ENCODE data around the gene SSR2. TPM values are rescaled to one million over a fixed set of nuclear protein-coding genes. Genes with fewer than 3 reads are reported as not detected.

Gene SSR2
- total RNA-seq, 1 donor from 2014 or later = 348 TPM

DNA sequence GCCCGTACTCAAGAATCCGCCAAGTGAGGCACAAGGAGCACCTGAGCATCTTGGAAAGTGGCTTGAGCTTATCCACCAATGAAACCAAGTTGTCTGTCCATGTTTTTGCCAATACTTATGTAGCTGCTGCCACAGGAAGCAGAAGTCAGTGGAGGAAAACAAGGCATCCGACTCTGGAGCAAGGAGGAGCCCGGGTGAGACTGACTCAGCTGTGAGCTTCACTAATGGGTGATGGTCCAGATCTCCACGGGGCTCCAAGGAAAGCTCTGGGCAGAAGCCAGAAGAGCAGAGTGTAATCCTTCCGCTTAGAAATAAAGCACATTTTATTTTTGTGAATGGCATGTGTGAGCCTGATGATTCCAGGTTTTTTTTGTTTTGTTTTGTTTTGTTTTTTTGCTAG, 12.3 kb upstream of the SSR2 start:
- H3K27me3 ChIP-seq (ENCODE audit: control insufficient read depth, insufficient read depth, low read length) = no peaks in the 10 kb centered on the region
- H3K4me3 ChIP-seq (ENCODE audit: low read depth, low read length) = no peak overlapping the region
- no peak for DNase-seq (ENCODE audit: low read depth)
- H3K36me3 ChIP-seq (ENCODE audit: control insufficient read depth, insufficient read depth, low read length) = peaks cover 1% of the 10 kb centered on the region
- TF ChIP-seq, protein P1, sequence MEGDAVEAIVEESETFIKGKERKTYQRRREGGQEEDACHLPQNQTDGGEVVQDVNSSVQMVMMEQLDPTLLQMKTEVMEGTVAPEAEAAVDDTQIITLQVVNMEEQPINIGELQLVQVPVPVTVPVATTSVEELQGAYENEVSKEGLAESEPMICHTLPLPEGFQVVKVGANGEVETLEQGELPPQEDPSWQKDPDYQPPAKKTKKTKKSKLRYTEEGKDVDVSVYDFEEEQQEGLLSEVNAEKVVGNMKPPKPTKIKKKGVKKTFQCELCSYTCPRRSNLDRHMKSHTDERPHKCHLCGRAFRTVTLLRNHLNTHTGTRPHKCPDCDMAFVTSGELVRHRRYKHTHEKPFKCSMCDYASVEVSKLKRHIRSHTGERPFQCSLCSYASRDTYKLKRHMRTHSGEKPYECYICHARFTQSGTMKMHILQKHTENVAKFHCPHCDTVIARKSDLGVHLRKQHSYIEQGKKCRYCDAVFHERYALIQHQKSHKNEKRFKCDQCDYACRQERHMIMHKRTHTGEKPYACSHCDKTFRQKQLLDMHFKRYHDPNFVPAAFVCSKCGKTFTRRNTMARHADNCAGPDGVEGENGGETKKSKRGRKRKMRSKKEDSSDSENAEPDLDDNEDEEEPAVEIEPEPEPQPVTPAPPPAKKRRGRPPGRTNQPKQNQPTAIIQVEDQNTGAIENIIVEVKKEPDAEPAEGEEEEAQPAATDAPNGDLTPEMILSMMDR (IDR thresholded peaks at IDR 0.05; ENCODE audit: insufficient read depth, low read length, poor library complexity, severe bottlenecking) = no peak

DNA sequence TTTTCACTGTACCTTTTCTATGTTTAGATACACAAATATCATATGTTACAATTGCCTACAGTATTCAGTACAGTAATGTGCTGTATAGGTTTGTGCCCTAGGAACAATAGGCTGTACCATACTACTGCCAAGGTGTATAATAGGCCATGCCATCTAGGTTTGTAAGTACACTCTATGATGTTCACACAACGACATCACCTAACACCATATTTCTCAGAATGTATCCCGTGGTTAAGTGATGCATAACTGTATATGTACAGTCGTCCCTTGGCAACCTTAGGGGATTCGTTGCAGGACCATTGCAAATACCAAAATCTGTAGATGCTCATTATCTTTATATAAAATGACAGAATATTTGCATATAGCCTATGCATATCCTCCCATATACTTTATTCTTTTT, 5.8 kb upstream of the SSR2 start:
- TF ChIP-seq, protein P1 (IDR thresholded peaks at IDR 0.05; ENCODE audit: insufficient read depth, low read length, poor library complexity, severe bottlenecking) = no peak
- Histone ChIP-seq H3K4me3 (ENCODE audit: low read depth, low read length) (no peak overlapping the region), H3K27me3 (ENCODE audit: control insufficient read depth, insufficient read depth, low read length) (no peaks in the 10 kb centered on the region), H3K36me3 (ENCODE audit: control insufficient read depth, insufficient read depth, low read length) (no peaks in the 10 kb centered on the region)
- DNase-seq (ENCODE audit: low read depth) = no peak

DNA sequence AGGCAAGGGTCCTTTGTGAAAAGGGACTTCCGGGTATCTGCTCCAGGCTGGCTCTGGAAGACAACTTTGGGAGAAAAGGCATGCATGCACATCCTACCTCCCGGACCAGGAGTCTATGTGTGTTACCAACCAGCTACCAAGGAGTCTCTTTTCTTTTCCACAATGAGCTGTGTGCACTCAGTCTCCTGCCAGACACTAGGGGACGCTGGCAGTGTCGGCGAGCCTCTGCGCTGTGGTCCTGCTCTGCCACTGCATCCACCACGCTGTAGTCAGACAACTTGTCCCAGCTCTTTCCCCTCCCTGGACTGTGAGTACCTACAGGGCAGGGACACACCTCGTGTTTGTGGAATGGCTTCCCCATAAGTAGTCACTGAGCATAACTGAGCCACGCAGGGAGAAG, 5.1 kb upstream of the SSR2 start:
- Histone ChIP-seq H3K27me3 (ENCODE audit: control insufficient read depth, insufficient read depth, low read length) (no peaks in the 10 kb centered on the region), H3K4me3 (ENCODE audit: low read depth, low read length) (no peak overlapping the region), H3K36me3 (ENCODE audit: control insufficient read depth, insufficient read depth, low read length) (no peaks in the 10 kb centered on the region)
- DNase-seq (ENCODE audit: low read depth) = no peak
- TF ChIP-seq, protein P1 (IDR thresholded peaks at IDR 0.05; ENCODE audit: insufficient read depth, low read length, poor library complexity, severe bottlenecking) = peak; percentile 87

DNA sequence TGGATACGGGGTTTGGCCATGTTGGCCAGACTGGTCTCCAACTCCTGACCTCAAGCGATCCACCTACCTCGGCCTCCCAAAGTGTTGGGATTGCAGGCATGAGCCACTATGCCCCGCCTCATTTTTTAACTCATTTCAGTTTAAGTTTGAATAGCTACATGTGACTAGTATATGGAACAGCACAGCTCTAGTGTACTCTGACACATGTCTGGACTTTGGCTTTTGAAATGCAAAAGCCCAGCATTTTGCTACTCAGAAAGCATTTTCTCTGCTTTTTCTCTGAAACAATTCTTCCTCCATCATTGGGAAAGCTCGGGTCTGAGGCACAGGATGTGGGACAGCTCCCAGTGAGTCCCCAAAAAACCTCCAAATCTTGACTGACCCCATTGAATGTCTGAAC, 4.0 kb upstream of the SSR2 start:
- Histone ChIP-seq H3K36me3 (ENCODE audit: control insufficient read depth, insufficient read depth, low read length) (no peaks in the 10 kb centered on the region), H3K4me3 (ENCODE audit: low read depth, low read length) (no peak overlapping the region), H3K27me3 (ENCODE audit: control insufficient read depth, insufficient read depth, low read length) (no peaks in the 10 kb centered on the region)
- no peak for DNase-seq (ENCODE audit: low read depth)
- TF ChIP-seq, protein P1 (IDR thresholded peaks at IDR 0.05; ENCODE audit: insufficient read depth, low read length, poor library complexity, severe bottlenecking) = no peak

DNA sequence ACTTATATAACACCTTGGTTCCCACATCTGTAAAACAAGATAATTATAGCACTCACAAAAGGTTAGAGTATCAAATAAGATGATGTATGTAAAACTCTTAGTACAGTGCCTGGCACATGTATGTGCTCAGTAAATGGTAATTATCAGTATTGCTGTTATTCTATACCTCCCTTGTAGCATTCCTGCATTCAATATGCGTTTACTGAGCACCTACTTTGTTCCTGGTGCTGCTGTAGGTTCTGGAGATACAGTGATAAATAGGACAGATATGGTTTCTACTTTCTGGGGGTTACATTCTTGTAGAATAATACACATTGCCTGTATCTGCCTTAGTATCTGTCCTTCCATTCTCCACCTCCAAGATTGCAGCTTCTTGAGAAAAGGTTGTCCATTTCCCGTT, 1.2 kb upstream of the SSR2 start:
- TF ChIP-seq, protein P1 (IDR thresholded peaks at IDR 0.05; ENCODE audit: insufficient read depth, low read length, poor library complexity, severe bottlenecking) = no peak
- DNase-seq (ENCODE audit: low read depth) = no peak
- Histone ChIP-seq H3K4me3 (ENCODE audit: low read depth, low read length) (no peak overlapping the region), H3K36me3 (ENCODE audit: control insufficient read depth, insufficient read depth, low read length) (no peaks in the 10 kb centered on the region), H3K27me3 (ENCODE audit: control insufficient read depth, insufficient read depth, low read length) (no peaks in the 10 kb centered on the region)

DNA sequence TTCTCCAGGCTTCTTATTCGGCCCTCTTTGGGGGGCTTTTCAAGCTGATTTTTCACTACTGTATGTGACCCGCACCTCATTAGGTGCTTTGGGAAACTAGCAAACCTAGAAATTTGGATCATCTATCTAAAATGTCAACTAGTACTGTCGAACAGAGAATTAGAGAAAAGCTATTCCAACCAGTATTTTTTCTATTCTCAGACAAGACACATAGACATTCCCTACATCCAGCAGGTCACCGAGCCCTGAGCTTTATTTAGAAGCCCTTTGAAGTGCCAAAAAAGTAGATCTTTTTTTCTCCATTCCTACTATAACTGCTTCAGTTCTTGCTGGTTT, 310 bp upstream of the SSR2 start:
- no peak for DNase-seq (ENCODE audit: low read depth)
- Histone ChIP-seq H3K36me3 (ENCODE audit: control insufficient read depth, insufficient read depth, low read length) (peaks cover 2% of the 10 kb centered on the region), H3K4me3 (ENCODE audit: low read depth, low read length) (peak overlapping the region; percentile 87), H3K27me3 (ENCODE audit: control insufficient read depth, insufficient read depth, low read length) (no peaks in the 10 kb centered on the region)
- TF ChIP-seq, protein P1 (IDR thresholded peaks at IDR 0.05; ENCODE audit: insufficient read depth, low read length, poor library complexity, severe bottlenecking) = no peak
